Vagina (tissue), 2 donors: Measurements from ENCODE around the gene CREG2.

Experiments used
- POLR2A ChIP-seq, 2 donors: fragments of 450-650 bp; IDR thresholded peaks; one replicate each; pipeline ENCODE4 v1.6.1; 2017; ENCODE audit warnings: antibody characterized with exemption in 2 of 2, mild to moderate bottlenecking in 2 of 2, moderate library complexity in 2 of 2
- TF ChIP-seq, protein P1 (sequence below), 3 experiments: fragments of 450-650 bp in 2 of 3; fragments of 200-600 bp in 1 of 3; sonication (generic) in 1 of 3; IDR thresholded peaks; one replicate each; pipeline ENCODE4 v1.5.1; 2017 to 2019; ENCODE audit warnings: antibody characterized with exemption in 3 of 3, mild to moderate bottlenecking in 2 of 3, moderate library complexity in 2 of 3

DNA sequence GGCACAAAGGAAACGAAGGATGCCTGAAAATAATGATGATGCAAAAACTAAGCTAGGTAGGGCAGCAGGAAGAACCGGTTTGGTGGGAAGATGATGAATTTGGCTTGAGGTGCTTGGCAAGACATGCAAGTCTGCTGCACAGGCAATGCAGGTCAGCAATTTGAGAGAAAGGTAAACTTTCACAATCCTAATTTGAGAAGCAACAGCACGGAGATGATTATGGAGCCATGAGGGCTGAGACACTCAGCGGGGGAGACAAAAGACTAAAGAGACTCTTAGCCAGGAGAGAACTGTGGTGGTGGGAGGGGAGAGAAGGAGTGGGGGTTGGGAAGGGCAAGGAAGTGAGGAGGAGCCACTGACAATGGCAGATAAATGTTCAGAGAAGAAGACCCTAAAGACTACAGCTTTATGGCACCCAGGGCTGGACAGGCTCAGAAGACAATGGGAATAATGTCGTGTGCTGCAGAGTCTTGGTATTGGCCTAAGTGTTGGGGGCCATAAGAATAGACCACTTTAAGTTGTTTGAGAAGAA is 59.4 kb downstream of the CREG2 start:
- TF ChIP-seq, protein P1, sequence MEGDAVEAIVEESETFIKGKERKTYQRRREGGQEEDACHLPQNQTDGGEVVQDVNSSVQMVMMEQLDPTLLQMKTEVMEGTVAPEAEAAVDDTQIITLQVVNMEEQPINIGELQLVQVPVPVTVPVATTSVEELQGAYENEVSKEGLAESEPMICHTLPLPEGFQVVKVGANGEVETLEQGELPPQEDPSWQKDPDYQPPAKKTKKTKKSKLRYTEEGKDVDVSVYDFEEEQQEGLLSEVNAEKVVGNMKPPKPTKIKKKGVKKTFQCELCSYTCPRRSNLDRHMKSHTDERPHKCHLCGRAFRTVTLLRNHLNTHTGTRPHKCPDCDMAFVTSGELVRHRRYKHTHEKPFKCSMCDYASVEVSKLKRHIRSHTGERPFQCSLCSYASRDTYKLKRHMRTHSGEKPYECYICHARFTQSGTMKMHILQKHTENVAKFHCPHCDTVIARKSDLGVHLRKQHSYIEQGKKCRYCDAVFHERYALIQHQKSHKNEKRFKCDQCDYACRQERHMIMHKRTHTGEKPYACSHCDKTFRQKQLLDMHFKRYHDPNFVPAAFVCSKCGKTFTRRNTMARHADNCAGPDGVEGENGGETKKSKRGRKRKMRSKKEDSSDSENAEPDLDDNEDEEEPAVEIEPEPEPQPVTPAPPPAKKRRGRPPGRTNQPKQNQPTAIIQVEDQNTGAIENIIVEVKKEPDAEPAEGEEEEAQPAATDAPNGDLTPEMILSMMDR (IDR thresholded peaks at IDR 0.05): no peak
- no peak for TF ChIP-seq POLR2A (IDR thresholded peaks at IDR 0.05)
